Activated T-helper 9 cell treated with anti-CD3 and anti-CD28 coated beads, Interleukin-2, amount 50 U/mL, for 16 hours (primary cell): ENCODE results near the gene ARPP21.

Source experiments
- DNase-seq: peaks from one replicate; pipeline ENCODE4 v3.0.0-alpha.2; 2020; ENCODE audit warnings: low read depth

ARPP21 gene

GRCh38 chr3:35675621-35676020, 36.3 kb downstream of the ARPP21 start:
- DNase-seq = no peak

- no peak for DNase-seq
Measured at GRCh38 chr3:35677797-35678196, 38.5 kb downstream of the ARPP21 start.

- DNase-seq = no peak
Measured at GRCh38 chr3:35678643-35679161, 39.4 kb downstream of the ARPP21 start.

GRCh38 chr3:35679409-35680080, 40.2 kb downstream of the ARPP21 start:
- no peak for DNase-seq

- DNase-seq = no peak
Measured at GRCh38 chr3:35680866-35681650, 41.7 kb downstream of the ARPP21 start.

GRCh38 chr3:35685153-35685552, 45.8 kb downstream of the ARPP21 start:
- DNase-seq = no peak

GRCh38 chr3:35688826-35689225, 49.5 kb downstream of the ARPP21 start:
- DNase-seq = no peak

GRCh38 chr3:35690271-35690670, 50.9 kb downstream of the ARPP21 start:
- DNase-seq = no peak

GRCh38 chr3:35705904-35706303, 66.6 kb downstream of the ARPP21 start:
- no peak for DNase-seq

GRCh38 chr3:35707904-35708303, 68.6 kb downstream of the ARPP21 start:
- DNase-seq = no peak

- DNase-seq = no peak
Measured at GRCh38 chr3:35708394-35709271, 69.3 kb downstream of the ARPP21 start.

- no peak for DNase-seq
Measured at GRCh38 chr3:35709691-35710090, 70.4 kb downstream of the ARPP21 start.

- DNase-seq = no peak
Measured at GRCh38 chr3:35710554-35710953, 71.2 kb downstream of the ARPP21 start.

- DNase-seq = no peak
Measured at GRCh38 chr3:35718921-35719320, 79.6 kb downstream of the ARPP21 start.

- DNase-seq = no peak
Measured at GRCh38 chr3:35721628-35722027, 82.3 kb downstream of the ARPP21 start.

- no peak for DNase-seq
Measured at GRCh38 chr3:35722902-35723301, 83.6 kb downstream of the ARPP21 start.

GRCh38 chr3:35723480-35724097, 84.3 kb downstream of the ARPP21 start:
- no peak for DNase-seq

- no peak for DNase-seq
Measured at GRCh38 chr3:35724106-35724505, 84.8 kb downstream of the ARPP21 start.

- no peak for DNase-seq
Measured at GRCh38 chr3:35727179-35727578, 87.9 kb downstream of the ARPP21 start.

GRCh38 chr3:35733341-35733740, 94.0 kb downstream of the ARPP21 start:
- no peak for DNase-seq

GRCh38 chr3:35733864-35734263, 94.5 kb downstream of the ARPP21 start:
- no peak for DNase-seq

- DNase-seq = no peak
Measured at GRCh38 chr3:35737080-35737479, 97.8 kb downstream of the ARPP21 start.
